ENCODE data around the gene NOP53. TPM values are rescaled to one million over a fixed set of nuclear protein-coding genes. Genes with fewer than 3 reads are reported as not detected.
A peak's percentile ranks its signal among the peaks of the same experiment; 100 is the strongest.
"Not testable (repeated sequence)": the region's sequence is repeated elsewhere in the genome, so short reads cannot be mapped to it uniquely, and the experiment has no call there.

The NOP53 gene
- total and polyA plus RNA-seq, 8 donors: 130 to 557 (median 454) TPM

- H3K27me3 ChIP-seq: no peaks in the 10 kb centered on the region
- ATAC-seq: no peak
- no peak for TF ChIP-seq CTCF (IDR thresholded peaks at IDR 0.05)
Observed at GRCh38 chr19:47781590-47782262, 36.4 kb downstream of the NOP53 start.

GRCh38 chr19:47786566-47786965 lies 41.2 kb downstream of the NOP53 start:
- Histone ChIP-seq H3K4me3 (no peak overlapping the region), H3K27me3 (no peaks in the 10 kb centered on the region), H3K27ac (no peak overlapping the region), H3K36me3 (peaks cover 0 to 55% of the 10 kb centered on the region in 2 donors), H3K4me1 (peaks cover 4 to 7% of the 10 kb centered on the region in 2 donors), H3K9me3 (no peaks in the 10 kb centered on the region)
- no peak for ATAC-seq
- no peak for TF ChIP-seq CTCF (IDR thresholded peaks at IDR 0.05)
- DNase-seq: no peak
- intact Hi-C loops (cut with DNase I): loop anchor here in 1 of 2 donors (10.0 kb wide), 1 partner anchor 72 kb away; the partner anchor contains the start of gene EHD2

More at GRCh38 chr19:47781590-47782262, 36.4 kb downstream of the NOP53 start:
- no peak for DNase-seq
- peak overlapping the region in 1 of 2 donors; percentile 9 for H3K27ac ChIP-seq
- H3K36me3 ChIP-seq: peaks cover 0 to 60% of the 10 kb centered on the region in 2 donors
- no peaks in the 10 kb centered on the region for H3K9me3 ChIP-seq
- no peak overlapping the region for H3K4me3 ChIP-seq
- intact Hi-C loops (cut with DNase I): loop anchor here in 1 of 2 donors (10.0 kb wide), 1 partner anchor 67 kb away; the partner anchor contains the start of gene EHD2
- H3K4me1 ChIP-seq: peaks cover 26 to 31% of the 10 kb centered on the region in 2 donors

- peaks cover 0 to 49% of the 10 kb centered on the region in 2 donors for H3K36me3 ChIP-seq
- not testable (repeated sequence) for DNase-seq, H3K4me3 ChIP-seq, ATAC-seq, H3K27ac ChIP-seq, H3K4me1 ChIP-seq, H3K9me3 ChIP-seq, H3K27me3 ChIP-seq
- intact Hi-C loops (cut with DNase I): loop anchor here in 1 of 2 donors (10.0 kb wide), 1 partner anchor 73 kb away; the partner anchor contains the start of gene EHD2
Observed at GRCh38 chr19:47787307-47787706, 42.0 kb downstream of the NOP53 start.

GRCh38 chr19:47789811-47790210 lies 44.5 kb downstream of the NOP53 start:
- H3K27ac ChIP-seq, H3K4me1 ChIP-seq, ATAC-seq, H3K9me3 ChIP-seq, DNase-seq, H3K4me3 ChIP-seq, H3K27me3 ChIP-seq: not testable (repeated sequence)
- H3K36me3 ChIP-seq: peaks cover 0 to 24% of the 10 kb centered on the region in 2 donors
- intact Hi-C loops (cut with DNase I): loop anchor here in 1 of 2 donors (10.0 kb wide), 1 partner anchor 75 kb away; the partner anchor contains the start of gene EHD2

- TF ChIP-seq CTCF (IDR thresholded peaks at IDR 0.05): peak; percentile 70 to 86
- Histone ChIP-seq H3K4me1 (peaks cover 0 to 7% of the 10 kb centered on the region in 2 donors), H3K36me3 (peaks cover 0 to 18% of the 10 kb centered on the region in 2 donors), H3K27me3 (no peaks in the 10 kb centered on the region), H3K9me3 (no peaks in the 10 kb centered on the region), H3K27ac (no peak overlapping the region), H3K4me3 (no peak overlapping the region)
- intact Hi-C loops (cut with DNase I): no loop called here
- DNase-seq (peak; percentile 34 to 94 (median 74)), ATAC-seq (peak; percentile 88)
Observed at GRCh38 chr19:47790398-47790814, 45.1 kb downstream of the NOP53 start.

- no peak for TF ChIP-seq CTCF (IDR thresholded peaks at IDR 0.05)
- Histone ChIP-seq H3K36me3 (no peaks in the 10 kb centered on the region), H3K27me3 (no peaks in the 10 kb centered on the region), H3K27ac (no peak overlapping the region), H3K9me3 (no peaks in the 10 kb centered on the region), H3K4me3 (no peak overlapping the region), H3K4me1 (peaks cover 0 to 7% of the 10 kb centered on the region in 2 donors)
- DNase-seq (no peak), ATAC-seq (no peak)
- intact Hi-C loops (cut with DNase I): no loop called here
Observed at GRCh38 chr19:47792616-47793015, 47.3 kb downstream of the NOP53 start.

All from left lung (tissue), 10 donors.